ENCODE results near the gene ZDHHC19.
"Not testable (repeated sequence)": the region's sequence is repeated elsewhere in the genome, so short reads cannot be mapped to it uniquely, and the experiment has no call there.

The ZDHHC19 gene

GRCh38 chr3:196225086-196225485 lies 13.9 kb upstream of the ZDHHC19 start:
- DNase-seq (ENCODE audit: low read depth): no peak

- DNase-seq (ENCODE audit: low read depth): no peak
Measured at GRCh38 chr3:196222876-196223595, 11.8 kb upstream of the ZDHHC19 start.

- no peak for DNase-seq (ENCODE audit: low read depth)
Measured at GRCh38 chr3:196220991-196221390, 9.8 kb upstream of the ZDHHC19 start.

GRCh38 chr3:196220587-196220986 lies 9.4 kb upstream of the ZDHHC19 start:
- DNase-seq (ENCODE audit: low read depth): no peak

GRCh38 chr3:196219970-196220311 lies 8.7 kb upstream of the ZDHHC19 start:
- no peak for DNase-seq (ENCODE audit: low read depth)

- peak; percentile 46 for DNase-seq (ENCODE audit: low read depth)
Measured at GRCh38 chr3:196219194-196219969, 8.2 kb upstream of the ZDHHC19 start.

GRCh38 chr3:196218155-196218712 lies 7.0 kb upstream of the ZDHHC19 start:
- no peak for DNase-seq (ENCODE audit: low read depth)

- DNase-seq (ENCODE audit: low read depth): no peak
Measured at GRCh38 chr3:196217307-196218154, 6.3 kb upstream of the ZDHHC19 start.

- no peak for DNase-seq (ENCODE audit: low read depth)
Measured at GRCh38 chr3:196216681-196217211, 5.5 kb upstream of the ZDHHC19 start.

GRCh38 chr3:196216089-196216564 lies 4.9 kb upstream of the ZDHHC19 start, which contains the start of gene SLC51A:
SLC51A (plus strand) TSS chr3:196216534; CDS start chr3:196216713, 179 bp downstream.
- no peak for DNase-seq (ENCODE audit: low read depth)

- no peak for DNase-seq (ENCODE audit: low read depth)
Measured at GRCh38 chr3:196215493-196216020, 4.4 kb upstream of the ZDHHC19 start.

- no peak for DNase-seq (ENCODE audit: low read depth)
Measured at GRCh38 chr3:196214783-196215441, 3.7 kb upstream of the ZDHHC19 start.

- DNase-seq (ENCODE audit: low read depth): not testable (repeated sequence)
Measured at GRCh38 chr3:196209944-196210672, 1.1 kb downstream of the ZDHHC19 start.

- DNase-seq (ENCODE audit: low read depth): no peak
Measured at GRCh38 chr3:196208942-196209695, 2.1 kb downstream of the ZDHHC19 start.

- peak; percentile 65 for DNase-seq (ENCODE audit: low read depth)
Measured at GRCh38 chr3:196207833-196208607, 3.2 kb downstream of the ZDHHC19 start.

- DNase-seq (ENCODE audit: low read depth): no peak
Measured at GRCh38 chr3:196207159-196207832, 3.9 kb downstream of the ZDHHC19 start.

- not testable (repeated sequence) for DNase-seq (ENCODE audit: low read depth)
Measured at GRCh38 chr3:196205442-196206205, 5.6 kb downstream of the ZDHHC19 start.
